ENCODE data around the gene CSMD2. TPM values are rescaled to one million over a fixed set of nuclear protein-coding genes. Genes with fewer than 3 reads are reported as not detected.

The CSMD2 gene
- total RNA-seq, 2 experiments from 2014 or later: not detected

DNA sequence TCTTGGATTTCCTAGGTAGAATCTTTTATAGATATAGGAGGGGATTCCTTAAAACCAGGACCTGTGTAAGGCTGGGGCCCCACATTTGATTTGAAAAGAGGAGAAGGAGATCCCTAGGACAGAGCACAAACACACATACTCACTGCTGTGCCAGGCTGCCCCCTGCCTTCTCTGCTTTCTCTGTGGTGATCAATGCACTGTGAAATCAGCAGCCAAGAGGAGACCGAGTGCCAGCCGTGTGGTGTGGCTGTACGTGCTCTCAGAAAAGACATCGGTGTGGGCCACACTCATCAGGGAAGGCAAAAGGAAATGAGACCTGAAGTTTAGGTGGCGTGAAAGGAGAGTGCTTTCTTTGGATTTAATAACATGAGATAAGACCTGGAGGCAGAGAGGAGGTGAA, 498.4 kb downstream of the CSMD2 start:
- Mint-ChIP-seq H3K27me3 (peaks cover 52% of the 10 kb centered on the region), H3K9me3 (peaks cover 3% of the 10 kb centered on the region), H3K4me1 (ENCODE audit: low read depth) (no peaks in the 10 kb centered on the region), H3K36me3 (ENCODE audit: low read depth) (no peaks in the 10 kb centered on the region), H3K4me3 (no peak overlapping the region), H3K27ac (no peak overlapping the region)
- TF ChIP-seq, protein P1, sequence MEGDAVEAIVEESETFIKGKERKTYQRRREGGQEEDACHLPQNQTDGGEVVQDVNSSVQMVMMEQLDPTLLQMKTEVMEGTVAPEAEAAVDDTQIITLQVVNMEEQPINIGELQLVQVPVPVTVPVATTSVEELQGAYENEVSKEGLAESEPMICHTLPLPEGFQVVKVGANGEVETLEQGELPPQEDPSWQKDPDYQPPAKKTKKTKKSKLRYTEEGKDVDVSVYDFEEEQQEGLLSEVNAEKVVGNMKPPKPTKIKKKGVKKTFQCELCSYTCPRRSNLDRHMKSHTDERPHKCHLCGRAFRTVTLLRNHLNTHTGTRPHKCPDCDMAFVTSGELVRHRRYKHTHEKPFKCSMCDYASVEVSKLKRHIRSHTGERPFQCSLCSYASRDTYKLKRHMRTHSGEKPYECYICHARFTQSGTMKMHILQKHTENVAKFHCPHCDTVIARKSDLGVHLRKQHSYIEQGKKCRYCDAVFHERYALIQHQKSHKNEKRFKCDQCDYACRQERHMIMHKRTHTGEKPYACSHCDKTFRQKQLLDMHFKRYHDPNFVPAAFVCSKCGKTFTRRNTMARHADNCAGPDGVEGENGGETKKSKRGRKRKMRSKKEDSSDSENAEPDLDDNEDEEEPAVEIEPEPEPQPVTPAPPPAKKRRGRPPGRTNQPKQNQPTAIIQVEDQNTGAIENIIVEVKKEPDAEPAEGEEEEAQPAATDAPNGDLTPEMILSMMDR (IDR thresholded peaks at IDR 0.05): no peak
- Histone ChIP-seq H3K27me3 (ENCODE audit: control insufficient read depth in 1 of 2, insufficient read depth in 2 of 2, low read length in 2 of 2) (peaks cover 3 to 8% of the 10 kb centered on the region in 2 experiments), H3K9me3 (ENCODE audit: control insufficient read depth in 1 of 2, insufficient read depth in 1 of 2, low read length in 2 of 2) (peaks cover 0 to 4% of the 10 kb centered on the region in 2 experiments), H3K36me3 (ENCODE audit: insufficient read depth, low read length) (no peaks in the 10 kb centered on the region), H3K4me3 (ENCODE audit: low read length) (no peak overlapping the region), H3K27ac (ENCODE audit: low read depth in 1 of 2, low read length in 2 of 2) (no peak overlapping the region), H3K4me1 (ENCODE audit: insufficient read depth, low read length) (no peaks in the 10 kb centered on the region)
- DNase-seq (no peak), ATAC-seq (ENCODE audit: poor library complexity) (no peak)
- POLR2A ChIA-PET: no interaction called here
- CTCF ChIA-PET: no interaction called here
- intact Hi-C loops (cut with DNase I, micrococcal nuclease): no loop called here

DNA sequence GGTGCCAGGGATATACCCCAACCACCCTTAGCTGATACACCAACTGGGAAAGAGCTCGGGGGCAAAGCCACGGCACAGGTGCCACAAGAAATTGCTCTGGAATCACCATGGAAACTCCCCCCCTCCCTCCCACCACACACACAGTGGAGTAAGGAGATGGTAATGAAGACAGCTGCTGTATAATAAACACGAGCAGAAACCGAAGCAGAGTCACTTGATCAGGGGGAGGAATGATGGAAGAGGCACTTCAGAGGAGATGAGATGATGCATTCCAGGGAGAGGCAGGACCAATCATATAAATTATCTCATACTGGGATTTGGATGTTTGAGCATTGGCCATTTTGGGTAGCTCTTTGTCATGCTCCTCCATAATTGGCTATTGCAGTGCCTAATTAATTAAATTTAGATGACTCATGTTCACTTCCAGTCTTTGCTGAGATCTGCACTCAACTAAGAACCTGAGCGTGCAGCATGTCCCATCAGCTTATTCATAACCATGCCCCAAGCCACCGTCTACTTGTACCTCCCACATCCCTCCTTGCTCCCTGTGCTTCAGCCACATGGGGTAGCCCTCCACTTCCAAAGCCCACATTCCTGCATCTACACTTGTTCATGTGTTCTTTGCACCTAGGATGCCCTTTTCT, 503.1 kb downstream of the CSMD2 start:
- no peaks in the 10 kb centered on the region for H3K4me1 ChIP-seq (ENCODE audit: insufficient read depth, low read length)
- no peaks in the 10 kb centered on the region for H3K27me3 ChIP-seq (ENCODE audit: control insufficient read depth in 1 of 2, insufficient read depth in 2 of 2, low read length in 2 of 2)
- Mint-ChIP-seq H3K4me1 (ENCODE audit: low read depth) (no peaks in the 10 kb centered on the region), H3K27ac (no peak overlapping the region), H3K36me3 (ENCODE audit: low read depth) (no peaks in the 10 kb centered on the region), H3K4me3 (no peak overlapping the region), H3K27me3 (peaks cover 20% of the 10 kb centered on the region), H3K9me3 (no peaks in the 10 kb centered on the region)
- intact Hi-C loops (cut with DNase I, micrococcal nuclease): no loop called here
- no peak for DNase-seq
- POLR2A ChIA-PET: no interaction called here
- H3K9me3 ChIP-seq (ENCODE audit: control insufficient read depth in 1 of 2, insufficient read depth in 1 of 2, low read length in 2 of 2): no peaks in the 10 kb centered on the region
- no peak overlapping the region for H3K27ac ChIP-seq (ENCODE audit: low read depth in 1 of 2, low read length in 2 of 2)
- no peak overlapping the region for H3K4me3 ChIP-seq (ENCODE audit: low read length)
- ATAC-seq (ENCODE audit: poor library complexity): no peak
- CTCF ChIA-PET: no interaction called here
- TF ChIP-seq, protein P1 (IDR thresholded peaks at IDR 0.05): no peak
- H3K36me3 ChIP-seq (ENCODE audit: insufficient read depth, low read length): no peaks in the 10 kb centered on the region

DNA sequence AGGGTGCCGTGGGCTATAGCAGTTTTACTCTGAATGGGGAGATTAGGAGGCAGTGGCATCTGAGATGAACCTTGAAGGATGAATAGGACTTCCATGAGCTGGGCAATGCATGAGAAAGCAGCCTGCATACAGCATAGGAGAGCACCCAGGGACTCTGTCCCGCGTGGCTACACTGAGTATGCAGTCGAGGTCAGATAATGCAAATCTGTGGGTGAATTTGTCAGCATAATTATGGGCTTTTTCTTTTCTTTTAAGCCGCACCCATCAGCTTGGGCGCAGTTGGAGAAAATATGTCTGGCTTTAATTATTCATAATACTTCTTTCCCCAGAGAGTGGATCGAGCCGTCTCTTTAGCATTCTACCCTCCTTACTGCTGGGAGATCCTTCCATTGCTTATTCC, 504.1 kb downstream of the CSMD2 start:
- no peaks in the 10 kb centered on the region for H3K4me1 Mint-ChIP-seq (ENCODE audit: low read depth)
- H3K9me3 ChIP-seq (ENCODE audit: control insufficient read depth in 1 of 2, insufficient read depth in 1 of 2, low read length in 2 of 2): no peaks in the 10 kb centered on the region
- H3K9me3 Mint-ChIP-seq: no peaks in the 10 kb centered on the region
- POLR2A ChIA-PET: no interaction called here
- no peaks in the 10 kb centered on the region for H3K36me3 Mint-ChIP-seq (ENCODE audit: low read depth)
- no peaks in the 10 kb centered on the region for H3K27me3 ChIP-seq (ENCODE audit: control insufficient read depth in 1 of 2, insufficient read depth in 2 of 2, low read length in 2 of 2)
- DNase-seq (no peak), ATAC-seq (ENCODE audit: poor library complexity) (no peak)
- no peak overlapping the region for H3K4me3 ChIP-seq (ENCODE audit: low read length)
- H3K4me3 Mint-ChIP-seq: no peak overlapping the region
- no peaks in the 10 kb centered on the region for H3K36me3 ChIP-seq (ENCODE audit: insufficient read depth, low read length)
- H3K27ac ChIP-seq (ENCODE audit: low read depth in 1 of 2, low read length in 2 of 2): no peak overlapping the region
- H3K27ac Mint-ChIP-seq: no peak overlapping the region
- TF ChIP-seq, protein P1 (IDR thresholded peaks at IDR 0.05): no peak
- intact Hi-C loops (cut with DNase I, micrococcal nuclease): no loop called here
- H3K4me1 ChIP-seq (ENCODE audit: insufficient read depth, low read length): no peaks in the 10 kb centered on the region
- peaks cover 11% of the 10 kb centered on the region for H3K27me3 Mint-ChIP-seq
- CTCF ChIA-PET: no interaction called here

All from CD4-positive, alpha-beta T cell (primary cell).